NOMO-1 treated with dmso at 0.1 percent for 144 hours (cell line): ENCODE results near the gene EIF2AK3.
A peak's percentile ranks its signal among the peaks of the same experiment; 100 is the strongest.
"Not testable (repeated sequence)": the region's sequence is repeated elsewhere in the genome, so short reads cannot be mapped to it uniquely, and the experiment has no call there.

Source experiments
- DNase-seq: peaks from one replicate; lab custom pipeline; 2025; ENCODE audit not compliant: unreplicated experiment; lab: John Stamatoyannopoulos, UW

EIF2AK3 gene

DNA sequence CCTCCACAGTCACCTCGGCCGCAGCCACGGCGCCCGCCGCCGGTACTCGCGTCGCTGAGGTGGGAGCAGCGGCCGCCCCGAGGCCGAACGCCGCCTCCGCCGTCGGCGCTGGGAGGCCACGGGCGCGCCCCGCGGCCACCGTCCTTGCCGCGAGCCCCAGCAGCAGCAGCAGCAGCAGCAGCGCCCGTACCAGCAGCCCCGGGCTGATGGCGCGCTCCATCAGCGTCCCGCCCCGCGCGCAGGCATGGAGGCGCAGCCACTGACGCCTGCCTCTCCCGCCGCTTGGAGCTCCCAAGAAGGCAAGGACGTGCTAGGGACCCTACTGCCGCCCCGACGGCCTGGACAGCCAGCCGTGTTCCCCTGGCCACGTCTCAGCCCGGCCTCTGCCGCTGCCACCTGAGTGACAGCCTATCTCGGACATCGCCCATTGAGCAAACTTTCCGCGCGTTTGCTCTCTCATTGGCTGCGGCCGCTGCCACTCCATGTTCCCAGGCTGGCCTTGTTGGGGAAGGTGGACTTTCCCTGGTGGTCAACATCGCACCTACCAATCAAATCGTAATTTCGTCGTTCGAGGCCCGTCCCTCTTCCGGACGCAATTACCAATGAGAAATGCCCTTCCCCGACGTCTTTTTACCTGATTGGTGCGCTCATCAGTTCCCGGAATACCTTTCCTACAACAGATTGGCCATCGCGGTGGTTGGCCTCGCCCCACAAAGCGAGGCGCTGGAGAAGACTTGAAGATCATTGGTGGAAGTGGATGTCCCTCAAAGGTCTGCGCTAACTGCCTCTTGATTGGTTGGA, at the start of gene EIF2AK3:
Gene EIF2AK3 (minus strand): TSS at position 410 of the 801 bp plus-strand sequence. CDS start 190 bp downstream, at position 220.
- DNase-seq, result peak; percentile 99

- no peak for DNase-seq
Measured at GRCh38 chr2:88673363-88673762, 46.1 kb upstream of the EIF2AK3 start.

DNA sequence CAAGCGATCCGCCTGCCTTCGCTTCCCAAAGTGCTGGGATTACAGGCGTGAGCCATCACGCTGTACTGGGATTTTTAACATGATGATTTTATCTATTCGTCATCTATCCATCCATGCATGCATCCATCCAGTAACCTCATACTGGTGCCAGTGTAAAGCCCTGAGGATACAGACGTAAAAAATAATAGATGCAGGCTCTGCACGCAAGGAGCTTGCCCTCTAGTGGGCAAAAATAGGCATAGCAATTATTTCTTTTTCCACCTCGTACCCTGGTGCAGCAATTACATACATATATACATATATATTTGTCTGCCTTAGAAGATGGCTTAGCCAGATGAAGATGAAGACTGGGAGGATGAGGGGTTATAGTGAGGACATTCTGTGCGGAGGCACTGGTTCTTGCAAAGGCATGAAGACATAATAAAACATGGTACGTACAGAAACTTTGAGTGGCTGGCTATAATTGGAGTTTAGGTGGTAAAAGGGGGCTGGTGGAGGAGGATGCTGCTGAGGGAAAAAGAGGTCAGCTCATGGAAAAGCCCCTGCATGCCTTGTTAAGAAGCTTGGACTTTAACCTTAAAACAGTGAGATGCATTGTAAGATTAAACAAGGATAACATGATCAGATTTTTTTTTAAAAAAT, 44.6 kb upstream of the EIF2AK3 start:
- DNase-seq, result peak; percentile 17

DNA sequence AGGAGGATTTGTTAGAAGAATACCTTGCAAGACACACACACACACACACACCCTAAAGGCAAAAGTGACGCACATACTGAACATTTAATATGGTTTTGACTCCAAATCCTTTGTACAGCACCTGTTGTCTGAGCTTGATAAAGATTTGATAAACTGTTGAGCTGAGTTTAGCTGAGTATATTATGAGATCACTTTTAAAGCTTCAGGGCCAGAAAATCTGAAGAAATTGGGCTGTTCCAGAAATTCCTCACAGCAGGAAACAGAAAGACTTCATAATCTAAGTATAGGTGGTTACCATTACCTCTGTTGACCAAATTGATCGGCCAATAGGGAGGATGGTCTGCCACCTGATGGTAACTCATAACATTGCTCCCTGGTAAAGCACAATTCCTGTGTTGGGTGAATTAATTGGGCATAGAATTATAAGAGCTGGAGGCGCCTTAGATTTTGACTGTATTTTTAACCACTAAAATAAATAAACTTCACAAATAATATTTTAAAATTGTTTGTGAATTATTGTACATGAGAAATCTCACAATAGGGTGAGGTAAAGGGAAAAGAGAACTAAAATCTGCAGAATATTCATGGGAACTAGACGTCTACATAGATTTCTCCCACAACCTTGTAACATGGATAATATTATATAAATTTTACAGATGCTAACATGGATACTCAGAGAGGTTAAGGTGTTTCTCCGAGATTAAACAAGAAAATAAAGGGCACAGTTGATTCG, 42.4 kb upstream of the EIF2AK3 start:
- no peak for DNase-seq

GRCh38 chr2:88668862-88669261, 41.6 kb upstream of the EIF2AK3 start:
- no peak for DNase-seq

DNA sequence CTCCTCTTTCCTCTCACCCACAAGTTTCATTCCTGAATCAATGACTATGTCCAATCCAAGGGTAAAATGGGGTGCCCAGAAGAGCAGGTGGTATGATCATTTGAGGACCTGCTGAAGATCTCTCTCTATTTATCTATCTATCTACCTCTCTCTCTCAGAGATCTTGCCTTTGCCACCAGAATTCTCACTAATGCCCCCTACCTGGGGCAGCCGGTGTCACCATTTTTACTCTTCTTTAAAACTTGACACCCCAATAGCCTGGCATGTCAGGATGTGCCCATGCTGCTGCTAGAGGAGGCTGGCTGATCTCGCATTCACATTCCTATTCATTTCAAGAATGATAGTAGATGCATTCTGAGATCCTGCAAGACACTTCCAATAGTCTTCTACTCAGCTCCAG, 40.0 kb upstream of the EIF2AK3 start:
- DNase-seq, result no peak

DNA sequence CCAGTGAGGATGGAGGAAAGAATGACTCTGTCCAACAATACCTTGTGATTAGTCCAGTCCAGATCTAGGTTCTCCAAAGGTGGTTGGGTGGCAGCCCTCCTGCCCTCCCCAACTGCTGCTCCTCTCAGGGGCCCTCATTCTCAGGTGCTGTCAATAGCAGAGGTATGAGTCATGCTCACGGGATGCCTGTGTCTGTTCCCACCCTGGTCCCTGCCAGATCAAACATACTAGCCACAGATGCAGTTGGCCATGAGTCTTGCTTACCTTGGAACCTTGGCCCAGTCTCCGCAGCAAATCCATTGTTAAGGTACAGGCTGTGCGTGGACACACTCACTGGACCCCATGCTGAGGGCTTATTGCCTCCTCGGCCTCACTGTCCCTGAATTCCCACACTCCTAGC, 39.3 kb upstream of the EIF2AK3 start:
- DNase-seq, result no peak

- DNase-seq, result no peak
Measured at GRCh38 chr2:88660622-88661021, 33.4 kb upstream of the EIF2AK3 start.

GRCh38 chr2:88659538-88659915, 32.3 kb upstream of the EIF2AK3 start:
- no peak for DNase-seq

GRCh38 chr2:88658881-88659537, 31.7 kb upstream of the EIF2AK3 start:
- DNase-seq, result no peak

DNA sequence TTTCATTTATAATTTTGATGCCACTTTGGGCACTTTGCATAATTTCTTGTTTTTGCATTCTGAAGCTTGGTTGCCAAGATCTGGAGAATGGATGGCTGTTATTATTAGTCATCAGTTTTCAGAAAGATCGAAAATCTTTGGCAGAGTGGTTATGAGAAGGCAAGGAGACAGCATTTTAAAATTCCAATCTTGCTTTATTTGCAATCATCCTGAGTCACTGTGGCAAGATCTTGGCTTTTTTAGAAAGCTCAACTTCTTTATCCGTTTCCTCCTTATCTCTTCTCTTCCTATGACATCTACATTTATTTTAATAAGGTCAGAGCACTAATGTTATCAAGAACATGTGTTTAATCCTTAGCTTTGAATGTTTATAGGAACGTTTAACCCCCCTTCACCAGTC, 31.1 kb upstream of the EIF2AK3 start:
- no peak for DNase-seq

- DNase-seq, result no peak
Measured at GRCh38 chr2:88657131-88657530, 29.9 kb upstream of the EIF2AK3 start.

DNA sequence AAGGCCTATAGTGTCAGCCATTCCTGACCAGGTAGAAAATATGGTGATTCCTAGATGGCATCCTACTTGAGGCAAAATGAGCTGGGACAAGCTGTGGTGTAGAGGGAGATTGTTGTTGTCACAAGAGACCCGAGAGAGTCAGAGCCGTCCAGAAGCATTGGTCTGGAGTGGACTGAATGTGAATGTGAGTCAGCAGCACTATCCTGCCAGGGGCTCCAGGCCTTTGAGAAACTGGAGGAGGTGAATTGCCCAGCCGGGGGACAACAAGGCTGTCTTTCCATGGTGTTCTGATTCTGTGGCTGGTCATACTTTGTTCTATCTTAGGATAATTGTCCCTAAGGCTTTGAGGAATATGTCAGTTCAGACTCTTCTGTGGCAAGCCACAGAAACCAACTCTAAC, 29.4 kb upstream of the EIF2AK3 start:
- no peak for DNase-seq

DNA sequence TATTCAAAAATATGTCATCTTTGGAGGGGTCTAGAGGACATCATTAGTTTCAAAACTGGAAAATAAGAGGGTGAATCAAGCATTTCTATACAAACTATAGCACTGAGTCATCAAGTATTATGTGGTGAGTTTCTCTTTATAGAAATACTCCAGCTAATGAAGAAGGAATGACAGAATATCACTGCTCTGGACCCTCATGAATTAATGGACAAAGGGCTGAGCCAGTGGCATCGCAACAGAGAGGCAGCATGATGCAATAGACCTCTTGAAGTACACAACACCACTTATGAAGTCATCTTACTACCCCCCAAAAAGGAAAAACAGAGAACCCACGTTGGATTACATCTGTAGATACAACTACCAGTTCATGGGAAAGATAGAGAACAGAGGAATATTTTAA, 27.4 kb upstream of the EIF2AK3 start:
- no peak for DNase-seq

GRCh38 chr2:88651646-88652045, 24.4 kb upstream of the EIF2AK3 start:
- no peak for DNase-seq

DNA sequence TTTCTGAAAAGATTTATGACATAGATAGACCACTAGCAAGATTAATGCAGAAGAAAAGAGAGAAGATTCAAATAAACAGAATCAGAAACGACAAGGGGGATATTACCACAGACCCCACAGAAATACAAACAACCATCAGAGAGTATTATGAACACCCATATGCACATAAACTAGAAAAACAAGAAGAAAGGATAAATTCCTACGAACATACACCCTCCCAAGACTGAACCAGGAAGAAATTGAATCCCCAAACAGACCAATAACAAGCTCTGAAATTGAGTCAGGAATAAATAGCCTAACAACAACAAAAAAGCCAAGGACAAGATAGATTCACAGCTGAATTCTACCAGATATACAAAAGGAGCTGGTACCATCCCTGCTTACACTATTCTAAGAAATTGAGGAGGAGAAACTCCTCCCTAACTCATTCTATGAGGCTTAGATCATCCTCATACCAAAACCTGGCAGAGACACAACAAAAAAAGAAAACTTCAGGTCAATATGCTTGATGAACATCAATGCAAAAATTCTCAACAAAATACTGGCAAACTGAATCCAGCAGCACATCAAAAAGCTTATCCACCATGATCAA, 18.1 kb upstream of the EIF2AK3 start:
- DNase-seq, result not testable (repeated sequence)

DNA sequence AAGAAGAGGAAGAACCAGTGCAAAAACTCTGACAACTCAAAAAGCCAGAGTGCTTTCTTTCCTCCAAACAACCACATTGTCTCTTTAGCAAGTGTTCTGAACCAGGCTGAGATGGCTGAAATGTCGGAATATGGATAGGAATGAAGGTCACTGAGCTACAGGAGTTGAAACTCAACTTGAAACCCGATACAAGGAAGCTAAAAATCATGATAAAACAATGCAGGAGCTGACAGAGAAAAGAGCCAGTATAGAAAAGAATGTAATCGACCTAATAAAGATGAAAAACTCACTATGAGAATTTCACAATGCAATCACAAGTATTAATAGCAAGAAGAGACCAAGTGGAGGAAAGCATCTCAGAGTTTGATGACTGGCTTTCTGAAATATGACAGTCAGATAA, 15.0 kb upstream of the EIF2AK3 start:
- no peak for DNase-seq

DNA sequence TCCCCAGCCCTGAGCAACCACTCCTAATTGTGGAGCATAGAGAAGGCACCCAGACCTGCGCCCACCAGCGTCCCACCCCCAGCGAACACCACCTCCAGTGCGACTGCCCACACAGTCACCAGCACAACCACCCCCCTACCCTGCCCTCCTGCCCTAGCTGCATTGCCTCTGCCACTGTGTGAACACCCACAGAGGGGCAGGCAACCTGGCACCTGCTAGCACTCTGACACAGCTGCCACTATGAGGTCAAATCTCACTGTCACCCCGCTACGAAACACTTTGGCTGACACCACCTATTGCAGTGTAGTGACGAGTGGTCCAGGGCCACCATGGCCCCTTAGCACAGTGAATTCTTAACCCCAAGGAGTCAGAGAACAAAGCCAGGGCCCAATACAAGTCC, 14.1 kb upstream of the EIF2AK3 start:
- no peak for DNase-seq

DNA sequence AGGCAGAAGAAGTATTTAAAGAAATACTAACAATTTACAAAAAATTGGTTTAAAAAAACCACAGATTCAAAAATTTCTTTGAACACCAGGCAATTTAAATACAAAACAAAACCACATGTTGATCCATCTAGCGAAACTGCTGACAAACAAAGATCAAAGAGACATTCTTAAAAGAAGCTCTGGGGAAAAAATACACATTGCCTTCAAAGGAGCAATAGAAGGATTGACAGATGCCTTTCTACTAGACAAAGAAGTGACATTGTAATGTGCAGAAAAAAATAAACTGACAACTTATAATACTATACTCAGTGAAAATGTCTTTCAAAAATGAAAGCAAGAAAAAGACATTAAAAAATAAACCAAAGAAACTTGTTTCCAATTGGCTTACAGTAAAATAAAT, 12.6 kb upstream of the EIF2AK3 start:
- no peak for DNase-seq

DNA sequence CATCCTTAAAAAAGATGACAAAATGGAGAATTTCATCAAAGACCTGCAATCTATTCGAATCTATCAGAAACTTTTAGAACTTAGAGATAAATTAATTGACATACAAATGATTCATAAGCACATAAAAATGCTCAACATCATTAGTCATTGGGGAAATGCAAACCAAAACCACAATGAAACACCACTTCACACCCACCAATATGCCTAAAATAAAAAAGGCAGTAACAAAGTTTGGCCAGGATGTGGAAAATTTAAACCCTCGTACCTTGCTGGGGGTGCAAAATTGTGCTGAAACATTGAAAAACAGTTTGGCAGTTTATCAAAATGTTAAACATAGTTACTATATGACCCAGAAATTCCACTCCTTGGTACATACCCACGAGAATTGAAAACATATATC, 11.5 kb upstream of the EIF2AK3 start:
- DNase-seq, result no peak

GRCh38 chr2:88638123-88638650, 10.9 kb upstream of the EIF2AK3 start:
- no peak for DNase-seq
